Measurements from ENCODE around the gene JPH3. TPM values are rescaled to one million over a fixed set of nuclear protein-coding genes. Genes with fewer than 3 reads are reported as not detected.

JPH3 gene
- total RNA-seq, 2 experiments from 2014 or later = 0.08 to 0.10 TPM

DNA sequence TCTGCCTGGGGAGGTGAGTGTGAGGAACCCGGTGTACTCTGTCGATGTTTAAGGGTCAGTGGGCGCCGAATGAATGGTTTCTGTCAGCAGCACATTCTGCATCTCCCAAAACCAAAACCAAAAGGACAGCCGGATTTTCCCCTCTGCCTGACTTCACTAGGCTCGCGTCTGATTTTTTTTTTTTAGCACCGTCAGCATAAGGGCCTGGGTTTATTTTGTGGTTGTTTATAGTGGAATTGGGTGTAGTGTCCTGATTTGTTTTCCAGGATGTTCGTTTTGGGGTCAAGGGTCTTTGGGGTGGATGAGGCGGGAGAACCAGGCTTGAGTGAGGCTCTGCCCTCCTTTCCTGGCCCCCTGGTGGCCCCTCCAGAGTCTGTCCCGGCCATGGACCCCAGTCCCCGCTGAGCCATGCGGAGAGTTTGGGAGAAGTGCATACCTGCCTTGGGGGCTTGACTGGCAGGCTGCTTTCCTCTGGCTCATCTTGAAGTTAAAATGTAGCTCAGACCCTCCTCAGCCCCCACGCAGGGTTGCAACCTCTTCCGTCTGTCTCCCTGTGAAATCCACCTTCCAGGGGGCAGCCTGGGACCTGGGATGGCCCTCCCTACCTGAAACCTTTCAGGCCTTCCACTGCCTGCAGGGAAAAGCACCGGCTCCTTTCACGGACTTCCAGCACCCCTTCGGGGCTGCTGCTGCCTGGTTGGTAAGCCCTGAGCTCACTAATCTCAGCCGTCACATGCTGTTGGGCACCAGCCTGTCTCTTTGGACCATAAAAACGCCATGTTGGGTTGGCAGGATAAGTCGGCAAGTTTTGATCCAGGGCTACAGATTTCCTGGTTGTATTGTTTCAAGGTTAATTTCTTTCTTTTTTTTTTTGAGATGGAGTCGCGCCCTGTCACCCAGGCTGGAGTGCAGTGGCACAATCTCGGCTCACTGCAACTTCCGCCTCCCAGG lies 60.2 kb downstream of the JPH3 start:
- no peak overlapping the region for H3K4me3 Mint-ChIP-seq
- no peak for DNase-seq
- peaks cover 14% of the 10 kb centered on the region for H3K27me3 Mint-ChIP-seq
- no peaks in the 10 kb centered on the region for H3K9me3 Mint-ChIP-seq
- no peak overlapping the region for H3K27ac Mint-ChIP-seq
- no peaks in the 10 kb centered on the region for H3K36me3 Mint-ChIP-seq
- H3K4me1 Mint-ChIP-seq = no peaks in the 10 kb centered on the region

DNA sequence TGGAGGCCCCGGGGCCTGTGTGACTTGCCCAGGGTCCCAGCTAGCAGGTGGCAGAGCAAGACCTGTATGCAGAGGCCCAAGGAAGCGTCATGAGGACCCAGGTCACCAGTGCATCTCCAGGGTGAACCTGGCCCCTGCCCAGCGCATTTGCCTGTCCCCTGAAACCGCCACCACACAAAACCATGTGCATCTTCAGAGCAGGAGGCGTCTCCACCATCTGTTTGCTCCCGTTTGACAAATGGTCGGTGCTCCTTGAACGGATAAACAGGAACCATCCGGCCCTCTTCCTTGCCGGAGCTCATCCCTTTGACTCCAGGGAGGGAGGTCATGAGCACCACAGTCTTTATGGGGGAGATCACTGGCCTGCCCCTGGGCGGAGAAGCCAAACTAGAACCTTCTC lies 62.5 kb downstream of the JPH3 start:
- DNase-seq = no peak
- no peaks in the 10 kb centered on the region for H3K9me3 Mint-ChIP-seq
- no peaks in the 10 kb centered on the region for H3K4me1 Mint-ChIP-seq
- peaks cover 14% of the 10 kb centered on the region for H3K27me3 Mint-ChIP-seq
- H3K36me3 Mint-ChIP-seq = no peaks in the 10 kb centered on the region
- no peak overlapping the region for H3K27ac Mint-ChIP-seq
- H3K4me3 Mint-ChIP-seq = no peak overlapping the region

DNA sequence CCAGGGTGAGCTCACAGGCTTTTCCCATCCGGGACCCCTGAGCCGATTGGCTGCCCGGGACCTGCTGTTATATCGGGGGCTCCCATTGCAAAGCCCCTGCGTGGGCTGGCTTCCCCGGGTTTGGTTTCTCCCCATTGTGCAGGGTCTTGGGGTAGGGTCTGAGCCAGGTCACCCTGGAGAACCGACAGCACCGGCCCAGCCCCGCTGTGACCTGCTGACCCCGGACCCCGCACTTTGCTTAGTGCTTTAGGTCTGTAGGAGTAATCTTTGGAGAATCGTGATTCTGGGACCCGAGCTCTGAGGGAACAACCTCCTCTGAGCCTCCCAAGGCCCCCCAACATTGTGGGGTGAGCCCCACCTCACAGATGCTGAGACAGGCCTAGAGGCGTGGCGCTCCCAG lies 62.9 kb downstream of the JPH3 start:
- Mint-ChIP-seq H3K9me3 (no peaks in the 10 kb centered on the region), H3K27ac (no peak overlapping the region), H3K27me3 (peaks cover 14% of the 10 kb centered on the region), H3K4me1 (no peaks in the 10 kb centered on the region), H3K36me3 (no peaks in the 10 kb centered on the region), H3K4me3 (no peak overlapping the region)
- DNase-seq = no peak

DNA sequence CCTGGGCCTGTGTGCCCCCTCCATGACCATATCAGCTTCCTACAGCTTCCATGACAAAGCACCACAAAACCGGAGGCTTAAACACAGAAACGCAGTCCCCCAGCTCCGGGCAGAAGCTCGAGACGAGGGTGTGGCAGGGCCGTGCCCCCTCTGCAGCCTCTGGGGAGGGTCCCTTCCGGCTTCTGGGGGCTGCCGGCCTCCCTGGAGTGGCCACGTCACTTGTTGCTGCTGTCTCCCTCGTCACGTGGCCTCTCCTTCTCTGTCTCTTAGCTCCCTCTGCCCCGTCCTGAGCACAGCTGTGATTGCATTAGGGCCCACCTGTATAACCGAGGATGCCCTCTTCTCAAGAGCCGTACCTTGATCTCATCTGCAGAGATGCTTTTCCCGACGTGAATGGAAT lies 64.6 kb downstream of the JPH3 start:
- Mint-ChIP-seq H3K36me3 (no peaks in the 10 kb centered on the region), H3K4me1 (no peaks in the 10 kb centered on the region), H3K27ac (no peak overlapping the region), H3K27me3 (peaks cover 7% of the 10 kb centered on the region), H3K4me3 (no peak overlapping the region), H3K9me3 (no peaks in the 10 kb centered on the region)
- DNase-seq = no peak

DNA sequence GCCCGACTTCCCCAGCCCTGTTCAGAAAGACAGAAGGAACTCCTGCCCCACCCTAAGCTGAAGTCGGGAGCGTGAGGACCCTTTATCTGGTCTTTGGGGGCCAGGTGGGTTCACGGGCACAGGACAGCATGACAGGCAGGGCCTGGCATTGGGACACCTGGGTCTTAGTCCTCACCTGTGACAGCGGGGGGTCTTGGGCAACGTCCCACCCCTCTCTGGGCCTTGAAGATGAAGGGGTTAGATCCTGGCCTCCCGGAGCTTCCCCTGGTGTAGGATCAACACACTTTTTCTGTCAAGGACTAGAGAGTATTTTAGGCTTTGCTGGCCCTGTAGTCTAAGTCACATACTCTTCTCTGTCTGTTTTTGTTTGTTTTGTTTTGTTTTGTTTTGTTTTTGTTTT lies 65.1 kb downstream of the JPH3 start:
- Mint-ChIP-seq H3K4me3 (no peak overlapping the region), H3K9me3 (no peaks in the 10 kb centered on the region), H3K27ac (no peak overlapping the region)

DNA sequence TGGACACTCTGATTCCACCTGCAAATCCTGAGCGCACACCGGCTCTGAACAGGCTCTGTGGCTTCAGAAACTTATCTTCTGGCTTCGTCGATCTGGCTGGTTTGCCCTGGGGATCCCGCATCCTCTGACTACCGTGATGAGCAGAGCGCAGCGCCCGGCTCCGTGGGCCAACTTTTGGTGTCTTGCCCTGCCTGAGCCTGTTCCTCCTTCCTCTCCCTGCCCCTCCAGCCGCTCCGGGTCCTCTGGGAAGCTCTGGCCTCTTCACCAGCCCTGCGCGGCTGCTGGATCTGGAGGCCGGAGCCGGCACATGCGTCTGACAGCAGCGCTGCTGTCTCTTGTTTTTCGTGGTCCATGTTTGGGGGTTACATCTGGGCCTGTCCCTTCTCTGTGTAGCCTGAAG lies 65.6 kb downstream of the JPH3 start:
- peaks cover 7% of the 10 kb centered on the region for H3K27me3 Mint-ChIP-seq
- no peaks in the 10 kb centered on the region for H3K4me1 Mint-ChIP-seq
- no peak overlapping the region for H3K27ac Mint-ChIP-seq

More for the DNA sequence above, 65.1 kb downstream of the JPH3 start:
- no peaks in the 10 kb centered on the region for H3K4me1 Mint-ChIP-seq
- H3K36me3 Mint-ChIP-seq = no peaks in the 10 kb centered on the region
- DNase-seq = no peak
- peaks cover 7% of the 10 kb centered on the region for H3K27me3 Mint-ChIP-seq

DNA sequence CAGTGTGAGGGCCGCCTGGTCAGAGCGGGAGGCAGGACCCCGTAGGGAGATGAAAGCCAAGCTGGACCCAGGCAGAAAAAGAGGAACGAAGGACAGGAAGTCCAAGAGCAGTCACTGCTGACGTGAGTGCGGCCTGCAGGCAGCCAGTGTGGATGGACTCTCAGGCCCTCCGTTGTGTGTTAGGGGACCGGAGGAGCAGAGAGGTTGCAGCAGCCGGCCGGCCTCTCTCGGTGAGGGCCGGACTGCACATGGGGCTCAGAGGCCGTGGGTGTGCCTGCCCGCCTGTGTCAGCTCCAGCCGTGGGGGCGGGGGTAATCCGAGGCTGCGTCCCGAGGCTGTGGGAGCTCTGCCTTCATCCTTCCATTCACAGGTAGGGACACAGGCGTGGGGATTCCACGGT lies 67.4 kb downstream of the JPH3 start:
- Mint-ChIP-seq H3K27me3 (no peaks in the 10 kb centered on the region), H3K36me3 (no peaks in the 10 kb centered on the region), H3K9me3 (no peaks in the 10 kb centered on the region)

More for the DNA sequence above, 65.6 kb downstream of the JPH3 start:
- no peaks in the 10 kb centered on the region for H3K36me3 Mint-ChIP-seq
- DNase-seq = no peak
- no peak overlapping the region for H3K4me3 Mint-ChIP-seq
- H3K9me3 Mint-ChIP-seq = no peaks in the 10 kb centered on the region

DNA sequence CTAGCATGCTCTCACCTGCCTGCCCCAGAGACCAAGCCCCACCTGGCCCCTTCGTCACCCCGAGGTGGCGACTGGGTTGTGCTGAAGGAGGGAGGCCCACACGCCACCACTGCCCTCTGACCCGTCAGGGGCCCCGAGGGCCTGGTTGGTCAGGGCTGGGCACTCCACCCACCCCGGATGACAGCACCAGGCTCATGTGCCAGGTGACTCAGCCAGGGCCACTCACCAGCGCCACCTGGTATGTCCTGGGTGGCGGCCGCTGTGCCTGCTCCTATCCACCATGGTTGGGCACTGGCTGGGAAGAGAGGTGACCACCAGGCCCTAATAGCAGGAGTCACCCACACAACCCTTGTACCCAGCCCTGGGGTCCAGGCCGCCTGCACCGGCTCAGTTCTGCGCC lies 68.9 kb downstream of the JPH3 start:
- Mint-ChIP-seq H3K36me3 (no peaks in the 10 kb centered on the region), H3K9me3 (no peaks in the 10 kb centered on the region), H3K27me3 (no peaks in the 10 kb centered on the region), H3K27ac (no peak overlapping the region), H3K4me1 (no peaks in the 10 kb centered on the region), H3K4me3 (no peak overlapping the region)
- no peak for DNase-seq

More for the DNA sequence above, 67.4 kb downstream of the JPH3 start:
- Mint-ChIP-seq H3K4me3 (no peak overlapping the region), H3K4me1 (no peaks in the 10 kb centered on the region), H3K27ac (no peak overlapping the region)
- no peak for DNase-seq

DNA sequence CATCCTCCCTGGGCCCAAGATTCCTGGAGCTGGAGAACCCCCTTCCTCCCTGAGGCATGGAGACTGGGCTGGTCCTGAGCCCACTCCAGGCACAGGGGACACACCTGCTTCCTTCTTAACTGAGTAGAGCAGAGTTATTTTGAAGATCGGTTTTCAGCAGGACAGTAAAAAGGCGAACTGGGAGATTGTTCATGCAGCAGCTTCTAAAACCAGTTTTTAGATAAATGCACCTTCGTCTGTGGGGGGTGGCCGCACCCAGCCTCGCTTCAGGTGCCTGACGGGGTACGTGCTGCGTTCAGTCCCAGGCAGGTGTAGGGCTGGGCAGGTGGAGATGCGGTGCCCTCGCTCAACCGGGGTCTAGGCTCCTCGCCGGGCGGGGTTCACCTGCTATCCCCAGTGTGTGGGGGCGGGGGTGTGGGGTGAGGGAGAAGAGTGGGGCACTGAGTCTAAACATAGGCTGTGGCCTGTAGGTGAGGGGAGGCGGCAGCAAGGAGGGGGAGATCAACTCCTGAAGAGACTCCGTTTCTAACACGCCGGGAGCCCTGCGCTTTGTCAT lies 69.5 kb downstream of the JPH3 start:
- Mint-ChIP-seq H3K36me3 (no peaks in the 10 kb centered on the region), H3K4me1 (no peaks in the 10 kb centered on the region), H3K27ac (no peak overlapping the region), H3K27me3 (no peaks in the 10 kb centered on the region), H3K9me3 (no peaks in the 10 kb centered on the region), H3K4me3 (no peak overlapping the region)
- DNase-seq = no peak

DNA sequence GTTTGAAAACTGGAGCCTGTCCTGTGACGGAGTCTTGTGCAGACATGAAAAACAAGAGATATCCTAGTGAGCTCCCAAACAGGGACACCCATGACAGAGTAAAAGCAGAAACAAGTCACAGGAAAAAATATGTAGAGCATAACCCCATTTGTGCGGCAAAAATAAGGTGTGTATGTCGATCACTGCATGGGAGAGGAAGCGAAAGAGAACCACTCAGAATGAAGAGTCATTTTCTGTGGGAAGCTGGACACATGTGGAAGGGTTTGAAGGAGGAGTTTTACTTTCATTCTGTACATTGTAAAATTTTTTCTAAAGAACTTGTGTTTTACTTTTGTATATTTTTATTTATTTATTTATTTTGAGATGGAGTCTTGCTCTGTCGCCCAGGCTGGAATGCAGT lies 72.1 kb downstream of the JPH3 start:
- H3K36me3 Mint-ChIP-seq = no peaks in the 10 kb centered on the region
- no peak for DNase-seq
- no peaks in the 10 kb centered on the region for H3K27me3 Mint-ChIP-seq
- no peaks in the 10 kb centered on the region for H3K4me1 Mint-ChIP-seq
- no peak overlapping the region for H3K27ac Mint-ChIP-seq
- H3K4me3 Mint-ChIP-seq = no peak overlapping the region
- no peaks in the 10 kb centered on the region for H3K9me3 Mint-ChIP-seq

DNA sequence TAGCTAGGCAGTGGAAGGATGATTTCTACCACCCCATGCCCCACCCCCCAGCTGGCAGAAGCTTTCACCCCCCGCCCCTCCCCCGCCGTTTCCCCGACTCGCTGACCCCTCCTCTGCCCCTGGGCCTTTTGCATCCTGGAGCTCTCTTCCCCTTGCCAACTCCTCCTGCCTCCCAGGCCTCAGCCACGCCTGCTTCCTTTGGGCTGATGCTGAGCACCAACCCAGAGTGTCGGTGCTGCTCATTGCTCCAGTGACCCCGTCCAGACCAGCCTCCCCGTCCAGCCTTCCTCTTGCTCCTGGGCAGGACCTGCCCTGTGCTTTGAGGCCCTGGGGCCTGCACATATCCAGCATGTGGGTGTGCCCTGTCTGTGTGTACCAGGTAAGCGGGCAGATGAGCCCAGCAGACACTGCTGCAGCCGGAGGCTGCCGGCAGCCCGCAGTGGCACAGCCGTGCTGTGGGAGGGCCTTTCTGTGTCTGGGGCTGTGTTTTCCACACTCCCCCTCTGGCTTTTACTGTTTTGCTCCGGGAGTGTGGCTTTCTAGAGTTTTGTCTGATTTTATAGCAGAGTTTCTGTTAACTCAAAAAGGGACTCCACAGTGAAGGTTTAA lies 72.9 kb downstream of the JPH3 start:
- no peaks in the 10 kb centered on the region for H3K27me3 Mint-ChIP-seq
- H3K27ac Mint-ChIP-seq = no peak overlapping the region
- H3K4me1 Mint-ChIP-seq = no peaks in the 10 kb centered on the region

DNA sequence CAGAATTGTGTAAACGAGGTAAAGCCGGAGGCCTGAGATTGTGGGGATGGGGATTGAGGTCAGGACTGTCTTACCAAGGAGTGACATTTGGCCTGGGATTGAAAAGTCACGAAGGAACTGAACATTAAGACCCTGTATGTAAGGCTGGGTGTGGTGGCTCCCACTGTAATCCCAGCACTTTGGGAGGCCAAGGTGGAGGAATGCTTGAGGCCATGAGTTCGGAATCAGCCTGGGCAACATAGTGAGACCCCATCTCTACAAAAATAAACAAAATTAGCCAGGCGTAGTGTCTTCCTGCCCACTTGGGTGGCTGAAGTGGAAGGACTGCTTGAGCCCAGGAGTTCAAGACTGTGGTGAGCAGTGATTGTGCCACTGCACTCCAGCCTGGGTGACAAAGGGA lies 75.5 kb downstream of the JPH3 start:
- Mint-ChIP-seq H3K27me3 (no peaks in the 10 kb centered on the region), H3K4me3 (no peak overlapping the region), H3K27ac (no peak overlapping the region), H3K9me3 (no peaks in the 10 kb centered on the region), H3K36me3 (no peaks in the 10 kb centered on the region), H3K4me1 (peaks cover 10% of the 10 kb centered on the region)
- DNase-seq = no peak

More for the DNA sequence above, 72.9 kb downstream of the JPH3 start:
- H3K36me3 Mint-ChIP-seq = no peaks in the 10 kb centered on the region
- no peak for DNase-seq
- no peaks in the 10 kb centered on the region for H3K9me3 Mint-ChIP-seq
- no peak overlapping the region for H3K4me3 Mint-ChIP-seq

DNA sequence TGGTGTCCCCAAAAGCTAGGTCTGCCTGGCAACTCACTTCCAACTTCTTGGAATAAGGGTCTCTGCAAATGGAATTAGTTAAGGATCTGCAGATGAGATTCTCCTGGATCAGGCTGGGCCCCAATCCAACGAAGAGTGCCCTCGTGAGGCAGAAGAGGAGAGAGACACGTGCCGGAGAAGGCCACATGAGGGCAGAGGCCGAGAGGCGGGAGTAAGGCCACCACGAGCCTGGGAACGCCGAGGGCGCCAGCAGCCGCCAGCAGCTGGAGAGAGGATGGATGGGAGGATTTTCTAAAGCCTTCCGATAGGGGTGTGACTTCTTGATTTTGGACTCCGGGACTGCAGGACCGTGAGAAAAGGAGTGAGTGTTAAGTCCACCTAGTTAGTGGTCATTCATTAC lies 76.3 kb downstream of the JPH3 start:
- no peaks in the 10 kb centered on the region for H3K36me3 Mint-ChIP-seq
- no peak for DNase-seq
- H3K4me3 Mint-ChIP-seq = no peak overlapping the region
- peaks cover 10% of the 10 kb centered on the region for H3K4me1 Mint-ChIP-seq
- no peaks in the 10 kb centered on the region for H3K9me3 Mint-ChIP-seq
- H3K27me3 Mint-ChIP-seq = no peaks in the 10 kb centered on the region
- no peak overlapping the region for H3K27ac Mint-ChIP-seq

DNA sequence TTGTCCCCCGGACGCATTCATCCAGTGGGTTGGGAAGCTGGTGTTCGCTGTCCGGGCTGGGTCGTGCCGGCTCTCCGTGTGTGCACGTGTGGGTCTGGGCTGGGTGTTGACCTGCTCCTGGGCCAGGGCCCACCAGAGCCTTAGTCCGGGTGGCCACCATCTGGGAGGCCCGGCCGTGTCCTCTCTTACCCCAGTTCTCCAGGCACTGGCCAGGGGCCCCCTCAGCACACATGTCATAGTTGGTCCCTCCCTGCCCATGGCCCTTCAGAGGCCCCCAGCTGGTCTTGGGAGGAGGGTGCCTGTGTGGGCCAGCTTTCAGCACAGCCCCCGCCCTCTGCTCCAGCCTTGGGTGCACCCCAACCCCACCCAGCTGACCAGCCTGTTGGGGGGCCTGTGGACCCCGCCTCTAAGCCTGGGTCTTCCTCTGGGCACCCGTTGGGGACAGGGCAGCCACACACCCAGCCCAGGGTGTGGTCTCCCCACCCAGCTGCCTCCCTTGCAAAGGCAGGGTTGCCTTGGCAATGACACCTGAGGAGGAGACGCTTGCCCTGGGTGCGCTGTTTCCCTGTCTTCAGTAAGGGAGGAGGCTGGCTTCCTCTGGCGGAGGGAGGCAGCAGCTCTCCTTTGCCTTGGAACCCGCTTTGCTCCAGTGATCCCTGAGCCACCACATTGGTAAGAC lies 77.4 kb downstream of the JPH3 start:
- Mint-ChIP-seq H3K4me3 (no peak overlapping the region), H3K4me1 (peaks cover 10% of the 10 kb centered on the region), H3K27me3 (no peaks in the 10 kb centered on the region), H3K27ac (no peak overlapping the region), H3K36me3 (no peaks in the 10 kb centered on the region), H3K9me3 (no peaks in the 10 kb centered on the region)
- DNase-seq = no peak

DNA sequence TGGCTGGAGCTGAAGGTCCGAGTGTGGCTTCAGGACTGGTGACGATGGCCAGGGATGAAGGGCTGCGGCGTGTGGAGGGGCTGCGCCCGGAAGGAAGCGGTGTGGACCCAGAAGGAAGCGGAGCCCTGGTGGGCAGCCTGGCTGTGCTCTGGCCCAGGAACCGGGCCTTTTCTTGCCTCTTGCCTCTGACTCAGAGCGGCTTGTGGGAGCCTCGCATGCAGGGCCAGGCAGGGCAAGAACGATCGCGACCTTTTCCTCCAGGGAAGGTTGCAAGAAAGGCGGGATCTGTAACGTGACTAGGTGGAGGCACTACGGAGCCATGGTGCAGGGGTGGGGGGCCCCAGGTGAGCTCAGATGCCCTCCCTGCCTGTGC lies 78.0 kb downstream of the JPH3 start:
- no peak overlapping the region for H3K27ac Mint-ChIP-seq
- no peaks in the 10 kb centered on the region for H3K27me3 Mint-ChIP-seq
- no peaks in the 10 kb centered on the region for H3K36me3 Mint-ChIP-seq
- DNase-seq = no peak
- H3K4me1 Mint-ChIP-seq = peaks cover 10% of the 10 kb centered on the region
- no peak overlapping the region for H3K4me3 Mint-ChIP-seq
- no peaks in the 10 kb centered on the region for H3K9me3 Mint-ChIP-seq

Data from activated naive CD8-positive, alpha-beta T cell treated with anti-CD3 and anti-CD28 coated beads for 36 hours (primary cell).